Adrenal gland (tissue), 12 donors: ENCODE measurements around the gene HEPACAM. TPM values are rescaled to one million over a fixed set of nuclear protein-coding genes. Genes with fewer than 3 reads are reported as not detected.

Experiments used
- DNase-seq, 7 donors: peaks; one replicate each; pipeline ENCODE4 v3.0.0-alpha.2; 2019 to 2020
- H3K27ac ChIP-seq, 5 donors: fragments of 200-600 bp; sonication (generic) in 4 of 5; 1 replicate in 3 of 5; 2 replicates in 2 of 5; pipeline versions ENCODE4 v1.5.1 to v1.8.0; 2016 to 2020; ENCODE audit warnings: mild to moderate bottlenecking in 1 of 5
- H3K27me3 ChIP-seq: fragments of 200-600 bp; 2 replicates; pipeline ENCODE4 v1.8.0; 2021
- H3K36me3 ChIP-seq, 2 donors: fragments of 200-600 bp; replicated peaks in 1 of 2; 1 replicate in 1 of 2; 2 replicates in 1 of 2; pipeline versions ENCODE4 v1.5.1 to v1.8.0; 2018 to 2022
- H3K4me1 ChIP-seq, 2 donors: fragments of 200-600 bp; replicated peaks in 1 of 2; 1 replicate in 1 of 2; 2 replicates in 1 of 2; pipeline versions ENCODE4 v1.5.1 to v1.8.0; 2018 to 2021
- H3K4me3 ChIP-seq, 4 donors: fragments of 200-600 bp; sonication (generic) in 3 of 4; one replicate each; pipeline ENCODE4 v1.5.1; 2016 to 2018
- H3K9me3 ChIP-seq, 3 donors: fragments of 200-600 bp; sonication (generic) in 1 of 3; replicated peaks in 1 of 3; 1 replicate in 2 of 3; 2 replicates in 1 of 3; pipeline versions ENCODE4 v1.5.1 to v1.8.0; 2016 to 2021
- POLR2A ChIP-seq, 2 donors: fragments of 450-650 bp; IDR thresholded peaks; one replicate each; pipeline ENCODE4 v1.6.1; 2017; ENCODE audit warnings: antibody characterized with exemption in 2 of 2, mild to moderate bottlenecking in 2 of 2, moderate library complexity in 1 of 2
- WGBS, 4 donors: extraction: QIAGEN DNeasy Blood & Tissue Kit in 2 of 4; methylation state at CpG; one replicate each; pipeline versions ENCODE4 v1.1.5 to v1.1.7; 2013 to 2017; 5-methylcytosine and 5-hydroxymethylcytosine counted together
- intact Hi-C, 2 donors: fragments of 100-400 bp; cut with DNase I; formaldehyde crosslinking; loops; one replicate each; pipeline versions ENCODE4 v1.14.1 to v1.15.0; 2022 to 2023
- polyA plus RNA-seq, 3 donors: library from polyadenylated mRNA; stranded (reverse); fragments of 200-250 nt in 2 of 3; fragments of 350-450 nt in 1 of 3; fragmentation: Illumina TruSeq in 1 of 3; extraction: RNeasy Lipid Tissue Mini Kit (QIAGEN cat#74804) in 1 of 3; gene quantifications; one replicate each; pipeline ENCODE4 v1.2.3, GENCODE V29; 2013 to 2014
- total RNA-seq, 9 donors: library from RNA; depleted of rRNA in 4 of 9; stranded (reverse); fragments of >200 nt in 4 of 9; fragments of 120-200 nt in 1 of 9; fragmentation: NEBNext Ultra II Directional in 1 of 9; extraction: Animal tissue kit (Norgen Biotek cat#: 25700) in 1 of 9; gene quantifications; one replicate each; pipeline versions ENCODE4 v1.1.0 to v1.2.4, GENCODE V29; 2013 to 2023
- TF ChIP-seq, protein P1 (sequence below), 6 experiments: fragments of 450-650 bp in 4 of 6; fragments of 200-600 bp in 2 of 6; sonication (generic) in 1 of 6; IDR thresholded peaks; 1 replicate in 5 of 6; 2 replicates in 1 of 6; pipeline versions ENCODE4 v1.5.1 to v1.8.0; 2016 to 2021; ENCODE audit warnings: antibody characterized with exemption in 6 of 6, mild to moderate bottlenecking in 2 of 6, moderate library complexity in 1 of 6
- donor health status: healthy with polysubstance abuse.
- donor health status: Bipolar disorder and iron deficiency.
- donor health status: DM: yes; HTN: yes; CAD: no.
- donor health status: DM: no; HTN: no; CAD: no.
- donor health status: DM: no; HTN: no; CAD: no.
- donor health status: DM: yes; HTN: yes; CAD: no.

The HEPACAM gene
- total and polyA plus RNA-seq, 12 donors, result 0.06 to 2.3 (median 0.24) TPM; not detected in 3

DNA sequence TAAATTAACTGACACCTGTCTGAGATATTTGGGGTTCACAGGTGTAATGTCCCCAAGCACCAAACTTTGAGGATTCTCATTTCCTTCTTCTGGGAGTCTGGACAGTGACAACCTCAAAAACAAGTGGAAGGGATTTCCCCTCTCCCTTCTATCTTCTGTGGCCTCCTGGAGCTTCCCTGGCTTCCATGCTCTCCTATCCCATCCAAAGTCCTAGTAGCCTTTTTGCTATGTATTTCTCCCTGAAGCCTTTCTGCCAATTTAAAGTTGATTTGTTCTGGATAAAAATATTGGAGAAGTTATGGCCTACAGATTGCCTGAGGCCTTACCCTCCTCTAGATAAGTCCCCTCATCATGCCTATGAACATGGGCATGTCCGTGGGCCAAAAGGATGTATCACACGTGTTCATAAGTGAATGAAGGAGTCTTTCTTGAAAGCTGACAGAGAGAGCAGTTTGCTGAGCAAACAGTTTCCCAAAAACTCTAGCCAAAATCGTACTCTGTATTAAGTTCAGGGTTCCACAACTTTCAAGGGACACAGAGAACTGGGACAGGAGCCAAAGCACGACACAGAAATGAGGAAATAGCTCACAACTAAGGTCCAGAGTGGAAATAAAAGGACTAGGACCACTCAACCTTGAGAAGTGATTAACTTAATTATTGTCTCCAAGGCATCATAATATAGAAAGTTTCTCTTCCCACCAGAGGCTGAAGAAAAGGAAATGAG, 6.7 kb downstream of the HEPACAM start:
- Histone ChIP-seq H3K4me1 (no peaks in the 10 kb centered on the region), H3K9me3 (no peaks in the 10 kb centered on the region), H3K36me3 (no peaks in the 10 kb centered on the region), H3K27ac (no peak overlapping the region), H3K4me3 (no peak overlapping the region), H3K27me3 (no peaks in the 10 kb centered on the region)
- WGBS, 4 donors, result 45 to 55% (median 50%) methylated on average over 4 of the region's 4 CpGs
- intact Hi-C loops, result no loop called here
- no peak for TF ChIP-seq POLR2A (IDR thresholded peaks at IDR 0.05)
- TF ChIP-seq, protein P1, sequence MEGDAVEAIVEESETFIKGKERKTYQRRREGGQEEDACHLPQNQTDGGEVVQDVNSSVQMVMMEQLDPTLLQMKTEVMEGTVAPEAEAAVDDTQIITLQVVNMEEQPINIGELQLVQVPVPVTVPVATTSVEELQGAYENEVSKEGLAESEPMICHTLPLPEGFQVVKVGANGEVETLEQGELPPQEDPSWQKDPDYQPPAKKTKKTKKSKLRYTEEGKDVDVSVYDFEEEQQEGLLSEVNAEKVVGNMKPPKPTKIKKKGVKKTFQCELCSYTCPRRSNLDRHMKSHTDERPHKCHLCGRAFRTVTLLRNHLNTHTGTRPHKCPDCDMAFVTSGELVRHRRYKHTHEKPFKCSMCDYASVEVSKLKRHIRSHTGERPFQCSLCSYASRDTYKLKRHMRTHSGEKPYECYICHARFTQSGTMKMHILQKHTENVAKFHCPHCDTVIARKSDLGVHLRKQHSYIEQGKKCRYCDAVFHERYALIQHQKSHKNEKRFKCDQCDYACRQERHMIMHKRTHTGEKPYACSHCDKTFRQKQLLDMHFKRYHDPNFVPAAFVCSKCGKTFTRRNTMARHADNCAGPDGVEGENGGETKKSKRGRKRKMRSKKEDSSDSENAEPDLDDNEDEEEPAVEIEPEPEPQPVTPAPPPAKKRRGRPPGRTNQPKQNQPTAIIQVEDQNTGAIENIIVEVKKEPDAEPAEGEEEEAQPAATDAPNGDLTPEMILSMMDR (IDR thresholded peaks at IDR 0.05), result no peak
- DNase-seq, result peak in 2 of 7 donors; percentile 35 to 58

DNA sequence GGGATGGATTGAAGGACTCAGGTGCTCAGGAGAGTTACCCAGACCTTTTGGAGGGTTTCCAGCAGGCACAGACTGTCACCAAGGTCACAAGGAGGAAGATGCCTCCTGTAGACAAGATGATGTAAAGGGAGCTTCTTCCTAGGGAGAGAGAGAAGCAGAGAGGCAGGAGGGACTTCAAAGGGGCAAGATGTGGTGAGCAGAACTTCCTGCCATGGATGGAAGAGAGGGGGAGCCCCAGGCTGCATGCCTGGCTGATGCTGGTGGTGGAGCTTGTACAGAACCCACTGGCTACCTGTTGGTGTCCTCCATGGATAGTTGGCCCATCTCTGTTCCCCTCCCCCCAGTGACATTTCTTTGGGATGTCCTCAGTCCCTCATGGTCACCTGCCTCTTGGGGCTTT, 12.6 kb downstream of the HEPACAM start:
- peaks cover 7 to 9% of the 10 kb centered on the region in 2 donors for H3K4me1 ChIP-seq
- H3K4me3 ChIP-seq, result no peak overlapping the region
- H3K27me3 ChIP-seq, result no peaks in the 10 kb centered on the region
- TF ChIP-seq, protein P1 (IDR thresholded peaks at IDR 0.05), result no peak
- no peak for TF ChIP-seq POLR2A (IDR thresholded peaks at IDR 0.05)
- no peak overlapping the region for H3K27ac ChIP-seq
- H3K9me3 ChIP-seq, result no peaks in the 10 kb centered on the region
- intact Hi-C loops, result no loop called here
- no peak for DNase-seq
- no peaks in the 10 kb centered on the region for H3K36me3 ChIP-seq

DNA sequence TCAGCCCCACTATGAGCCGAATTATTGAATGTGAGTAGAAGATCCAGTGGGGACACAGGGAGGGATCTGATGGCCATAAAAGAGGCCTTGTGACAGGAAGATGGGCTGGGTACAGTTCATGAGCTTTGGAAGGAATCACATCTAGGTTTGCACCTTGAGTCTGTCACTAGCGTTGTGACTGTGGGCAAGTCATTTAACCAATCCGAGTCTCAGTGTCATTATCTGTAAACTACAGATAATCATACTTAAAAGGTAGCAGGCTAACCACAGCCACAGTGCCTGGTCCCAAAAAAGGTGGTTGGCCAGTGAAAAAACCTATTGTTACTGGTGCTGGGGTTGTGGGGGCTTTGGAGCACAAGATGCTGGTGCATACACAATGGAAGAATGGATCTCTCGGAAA, 13.0 kb downstream of the HEPACAM start:
- intact Hi-C loops, result no loop called here
- WGBS, 4 donors, result 91 to 100% (median 94%) methylated on average over 4 of the region's 4 CpGs

DNA sequence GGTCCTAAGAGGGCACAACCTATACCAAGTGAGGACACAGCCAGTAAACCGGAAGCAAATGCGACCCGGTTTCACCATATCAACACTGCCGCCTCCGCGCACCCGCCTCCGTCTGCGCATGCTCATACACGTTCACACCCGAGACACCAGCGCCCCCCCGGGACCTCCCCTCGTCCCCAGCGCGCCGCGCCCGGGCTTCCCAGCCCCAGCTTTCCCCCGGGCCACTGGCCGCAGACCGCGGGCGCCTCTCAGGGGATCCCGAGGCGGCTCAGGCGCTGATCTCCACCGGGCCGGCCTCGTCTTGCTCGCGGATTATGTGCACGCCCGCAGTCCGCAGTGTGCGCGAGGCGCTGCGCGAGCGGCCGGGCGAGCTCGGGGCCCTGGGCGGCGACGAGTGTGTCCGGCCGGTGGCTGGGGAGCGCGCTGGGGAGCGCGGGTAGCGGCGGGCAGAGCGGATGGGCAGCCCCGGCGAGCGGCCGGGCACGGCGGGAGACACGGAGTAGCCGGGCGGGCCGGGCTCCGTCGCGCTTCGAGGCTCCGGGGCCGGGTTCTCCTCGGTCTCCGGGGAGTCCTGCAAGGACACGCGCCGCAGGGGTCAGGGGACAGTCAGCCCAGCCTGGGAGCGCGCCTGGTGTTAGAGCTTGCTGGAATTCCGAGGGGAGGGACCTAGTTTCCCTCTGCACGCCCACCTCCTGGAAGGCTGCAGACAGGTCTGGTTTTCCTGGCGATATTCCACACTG, 14.8 kb downstream of the HEPACAM start:
- Histone ChIP-seq H3K9me3 (no peaks in the 10 kb centered on the region), H3K4me1 (peaks cover 7 to 9% of the 10 kb centered on the region in 2 donors), H3K27ac (peak overlapping the region in 2 of 5 donors; percentile 47 to 54), H3K4me3 (peak overlapping the region in 1 of 4 donors; percentile 56), H3K36me3 (no peaks in the 10 kb centered on the region), H3K27me3 (no peaks in the 10 kb centered on the region)
- DNase-seq, result peak; percentile 70 to 84 (median 77)
- intact Hi-C loops, result no loop called here
- WGBS, 4 donors, result 0 to 12% (median 7%) methylated on average over 2 to 82 of the region's 82 CpGs
- TF ChIP-seq, protein P1 (IDR thresholded peaks at IDR 0.05), result no peak
- TF ChIP-seq POLR2A (IDR thresholded peaks at IDR 0.05), result no peak

More for the DNA sequence above, 13.0 kb downstream of the HEPACAM start:
- Histone ChIP-seq H3K27ac (no peak overlapping the region), H3K4me3 (no peak overlapping the region), H3K36me3 (no peaks in the 10 kb centered on the region), H3K9me3 (no peaks in the 10 kb centered on the region), H3K27me3 (no peaks in the 10 kb centered on the region), H3K4me1 (peaks cover 7 to 9% of the 10 kb centered on the region in 2 donors)
- DNase-seq, result no peak
- TF ChIP-seq POLR2A (IDR thresholded peaks at IDR 0.05), result no peak
- TF ChIP-seq, protein P1 (IDR thresholded peaks at IDR 0.05), result no peak
